ENCODE measurements around the gene MSH3.

- TF ChIP-seq POLR2A (IDR thresholded peaks at IDR 0.05; ENCODE audit: low read depth, low read length), result no peak
- no peak for TF ChIP-seq POLR2AphosphoS5 (IDR thresholded peaks at IDR 0.05; ENCODE audit: low read depth, low read length)
These were observed 61.4 kb downstream of the MSH3 start for GRCh38 chr5:80715887-80716286.
